HG03064 (cell line): ENCODE measurements around the gene TRIM29.

ENCODE experiments used
- ATAC-seq: cut with Tn5 transposase; IDR thresholded peaks from one replicate; pipeline ENCODE4 v1.9.1; 2021; ENCODE audit warnings: low read depth; ENCODE audit not compliant: unreplicated experiment

TRIM29 gene

GRCh38 chr11:120066738-120067437 is 71.0 kb downstream of the TRIM29 start:
- no peak for ATAC-seq

GRCh38 chr11:120065876-120066275 is 72.0 kb downstream of the TRIM29 start:
- no peak for ATAC-seq

- ATAC-seq: no peak
These were observed 72.7 kb downstream of the TRIM29 start for GRCh38 chr11:120065176-120065575.

- no peak for ATAC-seq
These were observed 73.6 kb downstream of the TRIM29 start for GRCh38 chr11:120064341-120064740.

GRCh38 chr11:120063686-120064340 is 74.1 kb downstream of the TRIM29 start:
- ATAC-seq: no peak

GRCh38 chr11:120062561-120062930 is 75.4 kb downstream of the TRIM29 start:
- ATAC-seq: no peak

GRCh38 chr11:120061761-120062560 is 76.0 kb downstream of the TRIM29 start:
- ATAC-seq: no peak
